OCI-LY3 (cell line): Measurements from ENCODE around the gene NDUFA6.
"Not testable (repeated sequence)": the region's sequence is repeated elsewhere in the genome, so short reads cannot be mapped to it uniquely, and the experiment has no call there.

Experiments
- H2AFZ ChIP-seq: fragments of 200-600, 300-600 bp; shearing (Covaris generic); 2 replicates; pipeline ENCODE4 v1.6.0; 2014; ENCODE audit warnings: antibody characterized with exemption, low read depth, low read length
- H3K27ac ChIP-seq: fragments of 200-600, 300-600 bp; sonication (generic); 2 replicates; pipeline ENCODE4 v1.5.1; 2014; ENCODE audit warnings: mild to moderate bottlenecking, low read length, moderate library complexity, mixed read lengths
- H3K27me3 ChIP-seq: fragments of 200-600, 300-600 bp; sonication (generic); 2 replicates; pipeline ENCODE4 v1.6.1; 2014; ENCODE audit warnings: low read depth, low read length, mixed read lengths
- H3K36me3 ChIP-seq: fragments of 200-600, 300-600 bp; sonication (generic); replicated peaks from 2 replicates; pipeline ENCODE3; 2014; ENCODE audit warnings: low read depth, low read length, mixed read lengths
- H3K4me1 ChIP-seq: fragments of 300-600, 200-600 bp; sonication (generic); 2 replicates; pipeline ENCODE4 v1.6.1; 2014; ENCODE audit warnings: low read length, mixed read lengths
- H3K4me2 ChIP-seq: fragments of 200-600, 300-600 bp; sonication (generic); 2 replicates; pipeline ENCODE4 v1.6.1; 2014; ENCODE audit warnings: low read length, mixed read lengths
- H3K4me3 ChIP-seq: fragments of 300-600, 200-600 bp; sonication (generic); 2 replicates; pipeline ENCODE4 v1.5.1; 2014; ENCODE audit warnings: antibody characterized with exemption, mild to moderate bottlenecking, low read length, moderate library complexity
- H3K79me2 ChIP-seq: fragments of 300-600, 200-600 bp; shearing (Covaris generic); 2 replicates; pipeline ENCODE4 v1.6.1; 2014; ENCODE audit warnings: mild to moderate bottlenecking, low read length, mixed read lengths
- H3K9ac ChIP-seq: fragments of 300-600, 200-600 bp; shearing (Covaris generic); 2 replicates; pipeline ENCODE4 v1.6.0; 2014; ENCODE audit warnings: mild to moderate bottlenecking, low read length, moderate library complexity
- H3K9me3 ChIP-seq: fragments of 200-600, 300-600 bp; shearing (Covaris generic); 2 replicates; pipeline ENCODE4 v1.6.1; 2014; ENCODE audit warnings: low read length, mixed read lengths; ENCODE audit not compliant: insufficient read depth
- H4K20me1 ChIP-seq: fragments of 200-600, 300-600 bp; sonication (generic); 2 replicates; pipeline ENCODE4 v1.6.1; 2016; ENCODE audit warnings: low read length, mixed read lengths; ENCODE audit not compliant: insufficient read depth
- CTCF ChIP-seq: fragments of 200-600, 300-600 bp; sonication (generic); IDR thresholded peaks from 2 replicates; pipeline ENCODE4 v1.5.1; 2014; ENCODE audit warnings: antibody characterized with exemption, low read length, low read depth
- EZH2phosphoT487 ChIP-seq: fragments of 200-600 bp; shearing (Covaris generic); IDR thresholded peaks from 2 replicates; pipeline ENCODE4 v1.6.1; 2018; ENCODE audit warnings: antibody characterized with exemption, mixed run types, low read depth

The NDUFA6 gene

GRCh38 chr22:42090596-42091454 lies at the start of gene NDUFA6:
Gene NDUFA6, minus strand, starts transcription at chr22:42090772. Its CDS starts 28 bp downstream, at chr22:42090744.
- Histone ChIP-seq H2AFZ (peak within 1 kb of the TSS; percentile 77), H3K27me3 (no peaks in the 10 kb centered on the region), H3K4me2 (peak within 1 kb of the TSS; percentile 86), H3K4me1 (peaks cover 15% of the 10 kb centered on the region), H3K36me3 (peaks cover 27% of the 10 kb centered on the region), H4K20me1 (no peaks in the 10 kb centered on the region), H3K4me3 (peak within 1 kb of the TSS; percentile 82), H3K79me2 (peaks cover 38% of the 10 kb centered on the region), H3K9me3 (0 out of 2 replicates have a peak, but pooled peaks cover 6% of the 10 kb centered on the region), H3K9ac (peak within 1 kb of the TSS; percentile 82), H3K27ac (peak within 1 kb of the TSS; percentile 52)
- TF ChIP-seq CTCF (peak; percentile 94), EZH2phosphoT487 (no peak)

GRCh38 chr22:42140153-42140552 lies 49.6 kb upstream of the NDUFA6 start:
- H3K4me1 ChIP-seq, H3K27ac ChIP-seq, H3K9me3 ChIP-seq, H3K9ac ChIP-seq, H3K36me3 ChIP-seq, H3K4me3 ChIP-seq, H3K79me2 ChIP-seq, H3K4me2 ChIP-seq, H2AFZ ChIP-seq, H3K27me3 ChIP-seq, H4K20me1 ChIP-seq: not testable (repeated sequence)

DNA sequence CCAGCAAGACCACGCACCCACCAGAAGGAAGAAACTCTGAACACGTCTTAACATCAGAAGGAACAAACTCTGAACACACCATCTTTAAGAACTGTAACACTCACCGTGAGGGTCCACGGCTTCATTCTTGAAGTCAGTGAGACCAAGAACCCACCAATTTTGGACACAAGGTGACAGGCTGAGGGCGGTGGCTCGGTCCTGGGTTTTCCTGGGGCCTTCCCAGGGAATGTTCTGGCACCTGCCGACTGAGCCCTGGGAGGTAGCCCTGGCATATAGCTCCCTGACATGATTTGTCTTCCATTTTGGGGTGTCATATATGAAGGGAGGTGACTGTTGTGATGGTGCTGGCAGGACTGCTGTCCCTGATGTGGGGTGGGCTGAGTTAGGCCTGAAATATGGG lies 48.9 kb upstream of the NDUFA6 start:
- not testable (repeated sequence) for H3K4me1 ChIP-seq

DNA sequence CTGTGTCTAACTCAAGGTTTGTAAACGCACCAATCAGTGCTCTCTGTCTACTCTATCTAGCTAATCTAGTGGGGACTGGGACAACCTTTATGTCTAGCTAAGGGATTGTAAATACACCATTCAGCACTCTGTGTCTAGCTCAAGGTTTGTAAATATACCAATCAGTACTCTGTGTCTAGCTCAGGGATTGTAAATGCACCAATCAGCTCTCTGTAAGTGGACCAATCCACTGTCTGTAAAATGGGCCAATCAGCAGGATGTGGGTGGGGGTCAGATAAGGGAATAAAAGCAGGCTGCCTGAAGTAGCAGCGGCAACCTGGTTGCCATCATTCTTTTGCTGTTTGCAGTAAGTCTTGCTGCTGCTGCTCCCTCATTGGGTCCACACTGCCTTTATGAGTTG lies 48.4 kb upstream of the NDUFA6 start:
- Histone ChIP-seq H3K4me2 (no peak overlapping the region), H4K20me1 (no peaks in the 10 kb centered on the region), H3K36me3 (peaks cover 2% of the 10 kb centered on the region), H3K9me3 (no peaks in the 10 kb centered on the region), H3K27ac (no peak overlapping the region), H3K4me3 (no peak overlapping the region), H3K27me3 (no peaks in the 10 kb centered on the region), H3K79me2 (no peaks in the 10 kb centered on the region), H3K9ac (no peak overlapping the region), H2AFZ (no peak overlapping the region), H3K4me1 (no peaks in the 10 kb centered on the region)
- TF ChIP-seq EZH2phosphoT487, result no peak
- TF ChIP-seq CTCF, result no peak

More for the DNA sequence above, 48.9 kb upstream of the NDUFA6 start:
- not testable (repeated sequence) for H3K9ac ChIP-seq, H3K36me3 ChIP-seq, H3K4me2 ChIP-seq, H3K9me3 ChIP-seq, H3K27ac ChIP-seq, H3K27me3 ChIP-seq, H2AFZ ChIP-seq, H3K79me2 ChIP-seq, H4K20me1 ChIP-seq, H3K4me3 ChIP-seq

DNA sequence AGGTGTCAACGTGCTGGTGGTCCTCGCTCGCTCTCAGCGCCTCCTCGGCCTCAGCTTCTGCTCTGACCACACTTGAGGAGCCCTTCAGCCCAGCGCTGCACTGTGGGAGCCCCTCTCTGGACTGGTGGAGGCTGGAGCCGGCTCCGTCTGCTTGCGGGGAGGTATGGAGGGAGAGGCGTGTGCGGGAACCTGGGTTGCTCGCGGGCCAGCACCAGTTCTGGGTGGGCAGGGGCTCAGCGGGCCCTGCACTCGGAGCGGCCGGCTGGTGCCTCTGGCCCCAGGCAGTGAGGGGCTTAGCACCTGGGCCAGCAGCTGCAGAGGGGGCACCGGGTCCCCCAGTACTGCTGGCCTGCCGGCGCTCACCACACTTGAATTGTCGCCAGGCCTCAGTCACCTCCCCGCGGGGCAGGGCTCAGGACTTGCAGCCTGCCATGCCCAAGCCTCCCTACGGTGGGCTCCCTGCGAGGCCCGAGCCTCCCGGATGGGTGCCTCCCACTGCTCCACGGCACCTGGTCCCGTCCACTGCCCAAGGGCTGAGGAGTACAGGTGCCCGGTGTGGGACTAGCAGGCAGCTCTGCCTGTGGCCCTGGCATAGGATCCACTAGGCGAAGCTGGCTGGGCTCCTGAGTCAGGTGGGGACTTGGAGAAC lies 47.7 kb upstream of the NDUFA6 start:
- Histone ChIP-seq H3K4me1 (no peaks in the 10 kb centered on the region), H3K9ac (no peak overlapping the region), H3K4me2 (no peak overlapping the region), H4K20me1 (no peaks in the 10 kb centered on the region), H3K79me2 (no peaks in the 10 kb centered on the region), H3K27ac (no peak overlapping the region), H3K4me3 (no peak overlapping the region), H3K27me3 (no peaks in the 10 kb centered on the region), H3K36me3 (peaks cover 2% of the 10 kb centered on the region), H2AFZ (no peak overlapping the region), H3K9me3 (no peaks in the 10 kb centered on the region)
- TF ChIP-seq CTCF (no peak), EZH2phosphoT487 (no peak)

GRCh38 chr22:42135688-42136087 lies 45.1 kb upstream of the NDUFA6 start:
- H3K79me2 ChIP-seq, H2AFZ ChIP-seq, H3K4me1 ChIP-seq, H3K4me3 ChIP-seq, H3K27me3 ChIP-seq, H3K9me3 ChIP-seq, H3K4me2 ChIP-seq, H4K20me1 ChIP-seq, H3K9ac ChIP-seq, H3K36me3 ChIP-seq, H3K27ac ChIP-seq: not testable (repeated sequence)
